Body of pancreas (tissue), 4 donors: ENCODE measurements around the gene UGP2.

ENCODE experiments used
- CTCF ChIP-seq, 7 experiments: fragments of 450-650 bp in 4 of 7; fragments of 200-600 bp in 3 of 7; sonication (generic) in 3 of 7; IDR thresholded peaks; one replicate each; pipeline ENCODE4 v1.5.1; 2016 to 2019; ENCODE audit warnings: antibody characterized with exemption in 7 of 7
- POLR2A ChIP-seq, 3 donors: fragments of 450-650 bp; IDR thresholded peaks; one replicate each; pipeline ENCODE4 v1.6.1; 2016; ENCODE audit warnings: antibody characterized with exemption in 3 of 3, mild to moderate bottlenecking in 2 of 3

DNA sequence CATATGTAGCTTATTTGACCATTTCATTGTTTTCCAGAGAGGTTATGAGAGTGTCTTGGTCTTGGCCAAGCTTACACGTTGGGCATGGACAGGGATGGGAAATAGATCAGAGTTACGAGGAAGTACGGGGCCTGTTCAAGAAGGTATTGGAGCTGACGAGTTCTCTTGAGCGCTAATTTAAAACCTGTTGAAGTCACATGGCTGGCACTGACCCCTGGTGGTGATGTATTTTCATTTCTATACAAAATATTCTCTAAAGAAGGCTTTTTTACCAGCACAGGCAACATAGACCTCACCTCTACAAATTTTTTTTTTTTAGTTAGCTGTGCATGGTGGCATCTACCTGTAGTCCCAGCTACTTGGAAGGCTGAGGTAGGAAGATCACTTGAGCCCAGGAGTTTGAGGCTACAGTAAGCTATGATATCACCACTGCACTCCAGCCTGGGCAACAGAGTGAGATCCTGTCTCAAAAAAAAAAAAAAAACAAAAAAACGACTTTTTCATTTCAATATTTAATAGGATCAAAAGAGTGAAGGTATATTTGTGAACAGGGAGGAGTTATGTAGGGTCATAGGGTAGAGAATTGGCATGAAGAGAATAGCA lies 19.6 kb downstream of the UGP2 start:
- TF ChIP-seq CTCF (IDR thresholded peaks at IDR 0.05) (peak; percentile 8 to 75 (median 65)), POLR2A (IDR thresholded peaks at IDR 0.05) (no peak)
